ENCODE results near the gene EHF. TPM values are rescaled to one million over a fixed set of nuclear protein-coding genes. Genes with fewer than 3 reads are reported as not detected.

The EHF gene
- not detected in 2 replicates for total RNA-seq

DNA sequence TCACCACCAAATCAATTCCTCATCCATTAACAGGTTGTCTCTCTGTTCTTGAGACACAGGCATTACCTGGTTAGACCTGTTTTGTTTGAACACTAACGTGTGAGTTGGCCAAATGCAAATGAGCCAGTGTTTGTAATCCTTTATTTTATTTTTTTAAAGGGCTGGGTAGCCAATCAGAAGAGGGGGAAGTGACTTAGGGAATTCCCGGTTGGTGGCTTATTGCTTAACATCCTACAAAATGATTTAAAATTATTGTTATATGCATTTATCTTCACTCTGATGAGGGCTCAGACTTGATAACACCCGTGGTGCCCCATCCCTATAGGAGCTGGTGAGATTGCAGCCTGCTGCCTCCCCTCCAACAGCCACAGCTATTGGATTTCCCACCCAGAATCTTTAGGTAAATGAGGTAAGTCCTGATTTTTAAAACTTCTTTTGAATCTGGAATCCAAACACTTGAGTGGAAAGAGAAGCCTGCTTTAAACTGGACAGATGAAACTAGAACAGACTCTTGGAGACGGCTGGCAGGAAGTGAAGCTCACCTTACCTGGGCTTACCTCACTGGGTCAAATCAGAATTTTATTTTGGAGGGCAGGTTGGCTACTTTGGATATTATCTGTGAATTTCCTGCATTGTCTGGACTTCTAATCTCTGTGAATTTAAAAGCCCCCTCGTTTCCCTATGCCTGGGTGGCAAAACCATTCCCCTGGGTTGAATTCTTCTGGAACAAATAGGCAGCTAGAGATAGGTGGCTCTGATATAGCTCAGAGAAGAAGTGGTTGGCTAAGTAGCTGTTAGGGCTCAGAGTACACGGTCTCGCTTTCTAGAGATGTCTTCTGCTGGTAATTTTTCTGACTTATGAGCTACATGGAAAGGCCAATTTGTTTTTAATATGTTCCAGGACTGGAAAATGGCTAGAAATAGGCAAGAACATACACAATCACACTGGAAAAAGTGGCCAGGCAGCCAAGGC is at the start of gene EHF:
EHF (plus strand) TSS at position 274 of the 973 bp plus-strand sequence. CDS start 21,538 bp downstream, outside the sequence.

Other genes starting within 250 kb of the EHF start
- 42.8 and 51.7 TPM in 2 replicates for gene CAT, start 182.2 kb upstream of the EHF start, total RNA-seq
- gene ELF5, start 107.3 kb upstream of the EHF start, total RNA-seq = not detected in 2 replicates